Bladder microvascular endothelial cell (primary cell): Measurements from ENCODE around the gene IL5RA. TPM values are rescaled to one million over a fixed set of nuclear protein-coding genes. Genes with fewer than 3 reads are reported as not detected.

Experiments used
- total RNA-seq: library from RNA; depleted of rRNA; stranded (reverse); fragments of >200 nt; gene quantifications from 2 replicates; pipeline ENCODE4 v1.2.3, GENCODE V29; 2014

The IL5RA gene
- total RNA-seq: not detected in 2 replicates

GRCh38 chr3:3110299-3110630 is at the start of gene IL5RA:
IL5RA (minus strand) TSS chr3:3110374; CDS start chr3:3104984, 5,390 bp downstream.

DNA sequence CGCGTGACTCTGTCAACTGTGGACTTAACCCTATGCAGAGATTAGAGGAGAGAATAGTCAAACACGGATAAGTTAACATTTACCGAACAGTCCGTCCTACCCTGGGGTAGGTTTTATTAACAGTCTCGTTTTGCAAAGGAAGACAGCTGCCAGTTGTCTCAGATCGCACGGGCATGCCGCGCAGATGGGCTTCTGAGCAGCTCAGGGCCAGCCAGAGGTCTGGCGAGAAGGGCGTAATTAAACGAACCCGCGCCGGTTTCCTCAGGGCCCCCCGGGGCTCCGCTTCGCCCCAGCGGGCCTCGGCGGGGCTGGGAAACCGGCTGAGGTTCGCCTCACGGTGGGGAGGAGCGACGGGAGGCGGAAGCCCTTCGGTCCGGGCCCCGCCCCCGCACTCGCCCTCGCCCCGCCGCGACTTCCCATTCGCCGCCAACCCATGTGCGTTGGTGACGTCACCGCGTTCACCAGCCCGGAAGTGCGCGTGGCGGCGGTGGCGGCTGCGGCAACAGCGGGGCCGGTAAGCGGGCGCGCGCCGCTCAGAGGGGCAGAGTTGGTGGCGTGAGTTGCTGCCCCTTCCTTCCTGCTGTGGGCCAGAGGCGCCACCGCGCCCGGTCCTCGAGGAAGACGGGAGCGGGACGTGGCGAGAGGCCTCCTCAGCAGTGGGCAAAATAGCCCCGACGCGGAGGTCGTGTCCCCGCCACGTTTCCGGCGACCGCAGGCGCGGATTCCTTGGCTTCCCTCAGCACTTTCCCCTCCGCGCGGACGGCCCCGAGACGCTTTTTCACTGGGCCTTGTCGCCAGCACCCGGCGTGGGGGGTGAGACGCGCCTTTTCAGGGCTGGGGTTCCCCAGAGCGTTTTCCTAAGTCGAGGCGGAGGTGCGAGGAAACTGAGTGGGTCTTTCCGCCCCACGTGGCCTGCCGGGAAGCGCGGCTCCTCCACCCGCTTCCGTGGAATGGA is 16.6 kb upstream of the IL5RA start, which contains the start of gene TRNT1:
Gene TRNT1, plus strand, starts transcription at position 464 of the 955 bp plus-strand sequence. CDS start 2,101 bp downstream, outside the sequence.

Other genes with a start within 250 kb of the IL5RA start
- 17.8 and 32.2 TPM in 2 replicates for gene TRNT1, start 16.6 kb upstream of the IL5RA start, total RNA-seq
- gene CRBN, start 69.3 kb upstream of the IL5RA start, total RNA-seq: 52.1 and 93.6 TPM in 2 replicates